ENCODE results near the gene SRPK2. TPM values are rescaled to one million over a fixed set of nuclear protein-coding genes. Genes with fewer than 3 reads are reported as not detected.

The SRPK2 gene
- total RNA-seq, 1 experiment from 2014 or later: 50.5 TPM

GRCh38 chr7:105268511-105269392 lies 120.0 kb downstream of the SRPK2 start:
- peak overlapping the region; percentile 15 for H3K4me3 Mint-ChIP-seq
- no peaks in the 10 kb centered on the region for H3K36me3 Mint-ChIP-seq
- peak overlapping the region; percentile 92 for H3K27ac Mint-ChIP-seq
- no peak for DNase-seq (ENCODE audit: low spot score)
- ChIA-PET CTCF (interaction anchor here (0.7 to 0.9 kb wide), 3 partner anchors 11 to 40 kb away, joined by 3 to 4 read pairs (median 4); no protein-coding TSS in a partner anchor), POLR2A (no interaction called here)
- H3K4me1 Mint-ChIP-seq: peaks cover 38% of the 10 kb centered on the region
- no peaks in the 10 kb centered on the region for H3K9me3 Mint-ChIP-seq
- TF ChIP-seq TCF7 (CRISPR knock-in tag; IDR thresholded peaks at IDR 0.05; ENCODE audit: low read depth): no peak
- no peak for TF ChIP-seq ZNF512 (CRISPR knock-in tag; IDR thresholded peaks at IDR 0.05; ENCODE audit: borderline replicate concordance)
- no peak for TF ChIP-seq ZNF423 (CRISPR knock-in tag; IDR thresholded peaks at IDR 0.05)
- TF ChIP-seq ERG (CRISPR knock-in tag; IDR thresholded peaks at IDR 0.05): no peak
- no peak for TF ChIP-seq NR3C1 (CRISPR knock-in tag; conservative IDR thresholded peaks at IDR 0.05; ENCODE audit: low read depth)
- no peak for TF ChIP-seq MLX (CRISPR knock-in tag; IDR thresholded peaks at IDR 0.05)
- no peak for TF ChIP-seq FOXP4 (CRISPR knock-in tag; IDR thresholded peaks at IDR 0.05)
- TF ChIP-seq ATF2 (CRISPR knock-in tag; IDR thresholded peaks at IDR 0.05; ENCODE audit: borderline replicate concordance, low read depth): no peak
- no peak for TF ChIP-seq AR (CRISPR knock-in tag; IDR thresholded peaks at IDR 0.05)
- H3K27me3 Mint-ChIP-seq (ENCODE audit: low read depth): no peaks in the 10 kb centered on the region
- no peak for ATAC-seq

GRCh38 chr7:105268056-105268455 lies 120.7 kb downstream of the SRPK2 start:
- H3K4me1 Mint-ChIP-seq: peaks cover 38% of the 10 kb centered on the region
- DNase-seq (ENCODE audit: low spot score) (no peak), ATAC-seq (no peak)
- H3K27ac Mint-ChIP-seq: no peak overlapping the region
- H3K36me3 Mint-ChIP-seq: no peaks in the 10 kb centered on the region
- POLR2A ChIA-PET: no interaction called here
- no peak overlapping the region for H3K4me3 Mint-ChIP-seq
- no peaks in the 10 kb centered on the region for H3K9me3 Mint-ChIP-seq
- no peaks in the 10 kb centered on the region for H3K27me3 Mint-ChIP-seq (ENCODE audit: low read depth)
- CTCF ChIA-PET: interaction anchor here (0.7 to 0.8 kb wide), 2 partner anchors 11 to 40 kb away, joined by 3 to 4 read pairs; no protein-coding TSS in a partner anchor
- TF ChIP-seq STAT6 (CRISPR knock-in tag; conservative IDR thresholded peaks at IDR 0.05; ENCODE audit: low read depth): no peak
- no peak for TF ChIP-seq SMAD3 (CRISPR knock-in tag; IDR thresholded peaks at IDR 0.05; ENCODE audit: borderline replicate concordance)
- TF ChIP-seq MYBL2 (CRISPR knock-in tag; IDR thresholded peaks at IDR 0.05): no peak
- TF ChIP-seq NFYB (CRISPR knock-in tag; conservative IDR thresholded peaks at IDR 0.05; ENCODE audit: low read depth): no peak
- no peak for TF ChIP-seq NFE2L1 (CRISPR knock-in tag; IDR thresholded peaks at IDR 0.05)
- TF ChIP-seq RELA (CRISPR knock-in tag; IDR thresholded peaks at IDR 0.05; ENCODE audit: borderline replicate concordance): no peak
- no peak for TF ChIP-seq ZNF396 (CRISPR knock-in tag; IDR thresholded peaks at IDR 0.05; ENCODE audit: borderline replicate concordance)
- TF ChIP-seq TEAD4 (CRISPR knock-in tag; IDR thresholded peaks at IDR 0.05): no peak
- TF ChIP-seq GRHL2 (CRISPR knock-in tag; IDR thresholded peaks at IDR 0.05; ENCODE audit: insufficient replicate concordance, severe bottlenecking): no peak
- no peak for TF ChIP-seq FOXJ3 (CRISPR knock-in tag; IDR thresholded peaks at IDR 0.05; ENCODE audit: borderline replicate concordance)
- TF ChIP-seq ETV6 (CRISPR knock-in tag; IDR thresholded peaks at IDR 0.05): no peak
- no peak for TF ChIP-seq ELF4 (CRISPR knock-in tag; IDR thresholded peaks at IDR 0.05; ENCODE audit: low read depth)
